ENCODE data around the gene OR51E2.

OR51E2 gene

GRCh38 chr11:4662876-4663275 lies 34.8 kb downstream of the OR51E2 start:
- no peak for DNase-seq

GRCh38 chr11:4658629-4659445 lies 38.8 kb downstream of the OR51E2 start:
- DNase-seq, result no peak

GRCh38 chr11:4654635-4655369 lies 42.9 kb downstream of the OR51E2 start:
- no peak for DNase-seq

- DNase-seq, result no peak
Measured at GRCh38 chr11:4647766-4648165, 49.9 kb downstream of the OR51E2 start.

GRCh38 chr11:4645974-4646373 lies 51.7 kb downstream of the OR51E2 start:
- no peak for DNase-seq

- DNase-seq, result no peak
Measured at GRCh38 chr11:4644233-4644632, 53.4 kb downstream of the OR51E2 start.

GRCh38 chr11:4643682-4644081 lies 54.0 kb downstream of the OR51E2 start, which contains the start of gene OR51E1:
OR51E1 (plus strand) TSS chr11:4643982; CDS start chr11:4652527, 8,545 bp downstream.
- DNase-seq, result no peak

GRCh38 chr11:4643076-4643475 lies 54.6 kb downstream of the OR51E2 start:
- DNase-seq, result no peak

- no peak for DNase-seq
Measured at GRCh38 chr11:4642043-4642442, 55.6 kb downstream of the OR51E2 start.

- DNase-seq, result no peak
Measured at GRCh38 chr11:4641501-4641900, 56.2 kb downstream of the OR51E2 start.

GRCh38 chr11:4639931-4640330 lies 57.7 kb downstream of the OR51E2 start:
- DNase-seq, result no peak

GRCh38 chr11:4637662-4638047 lies 60.0 kb downstream of the OR51E2 start:
- DNase-seq, result no peak

- DNase-seq, result peak; percentile 79 to 81
Measured at GRCh38 chr11:4636962-4637661, 60.5 kb downstream of the OR51E2 start, which contains the start of gene OR51D1. OR51D1 (plus strand) TSS chr11:4637477; CDS start chr11:4639791, 2,314 bp downstream.

- no peak for DNase-seq
Measured at GRCh38 chr11:4636136-4636535, 61.5 kb downstream of the OR51E2 start.
